ENCODE data around the gene SPEF1. TPM values are rescaled to one million over a fixed set of nuclear protein-coding genes. Genes with fewer than 3 reads are reported as not detected.

Gene SPEF1
- total RNA-seq, 1 donor from 2014 or later = 0.46 TPM

DNA sequence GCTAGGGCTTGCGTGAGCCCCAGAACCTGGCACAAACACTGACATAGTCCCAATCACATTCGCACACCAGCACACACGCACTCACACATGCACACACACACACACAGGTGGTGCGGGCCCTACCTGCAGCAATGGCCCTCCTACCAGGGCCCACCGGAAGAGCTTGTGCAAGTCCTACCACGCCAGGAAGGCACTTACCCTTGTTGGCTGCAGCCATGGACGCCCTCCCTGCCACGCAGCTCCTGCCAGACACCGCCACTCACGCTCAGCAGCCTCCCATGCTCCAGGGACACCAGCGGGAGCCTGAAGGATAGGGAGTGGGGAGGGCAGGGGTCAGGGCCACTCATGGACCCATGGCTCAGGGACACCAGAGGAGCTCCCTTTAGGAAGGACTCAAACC is 21.4 kb downstream of the SPEF1 start:
- ATAC-seq (no peak), DNase-seq (no peak)
- no peak overlapping the region for H3K27ac ChIP-seq
- H3K9me3 ChIP-seq = no peaks in the 10 kb centered on the region
- H3K36me3 ChIP-seq = peaks cover 8% of the 10 kb centered on the region
- H3K4me1 ChIP-seq = peaks cover 12% of the 10 kb centered on the region
- H3K4me3 ChIP-seq = no peak overlapping the region
- no peaks in the 10 kb centered on the region for H3K27me3 ChIP-seq
- intact Hi-C loops (cut with DNase I) = no loop called here
- TF ChIP-seq, protein P1, sequence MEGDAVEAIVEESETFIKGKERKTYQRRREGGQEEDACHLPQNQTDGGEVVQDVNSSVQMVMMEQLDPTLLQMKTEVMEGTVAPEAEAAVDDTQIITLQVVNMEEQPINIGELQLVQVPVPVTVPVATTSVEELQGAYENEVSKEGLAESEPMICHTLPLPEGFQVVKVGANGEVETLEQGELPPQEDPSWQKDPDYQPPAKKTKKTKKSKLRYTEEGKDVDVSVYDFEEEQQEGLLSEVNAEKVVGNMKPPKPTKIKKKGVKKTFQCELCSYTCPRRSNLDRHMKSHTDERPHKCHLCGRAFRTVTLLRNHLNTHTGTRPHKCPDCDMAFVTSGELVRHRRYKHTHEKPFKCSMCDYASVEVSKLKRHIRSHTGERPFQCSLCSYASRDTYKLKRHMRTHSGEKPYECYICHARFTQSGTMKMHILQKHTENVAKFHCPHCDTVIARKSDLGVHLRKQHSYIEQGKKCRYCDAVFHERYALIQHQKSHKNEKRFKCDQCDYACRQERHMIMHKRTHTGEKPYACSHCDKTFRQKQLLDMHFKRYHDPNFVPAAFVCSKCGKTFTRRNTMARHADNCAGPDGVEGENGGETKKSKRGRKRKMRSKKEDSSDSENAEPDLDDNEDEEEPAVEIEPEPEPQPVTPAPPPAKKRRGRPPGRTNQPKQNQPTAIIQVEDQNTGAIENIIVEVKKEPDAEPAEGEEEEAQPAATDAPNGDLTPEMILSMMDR (IDR thresholded peaks at IDR 0.05) = no peak

DNA sequence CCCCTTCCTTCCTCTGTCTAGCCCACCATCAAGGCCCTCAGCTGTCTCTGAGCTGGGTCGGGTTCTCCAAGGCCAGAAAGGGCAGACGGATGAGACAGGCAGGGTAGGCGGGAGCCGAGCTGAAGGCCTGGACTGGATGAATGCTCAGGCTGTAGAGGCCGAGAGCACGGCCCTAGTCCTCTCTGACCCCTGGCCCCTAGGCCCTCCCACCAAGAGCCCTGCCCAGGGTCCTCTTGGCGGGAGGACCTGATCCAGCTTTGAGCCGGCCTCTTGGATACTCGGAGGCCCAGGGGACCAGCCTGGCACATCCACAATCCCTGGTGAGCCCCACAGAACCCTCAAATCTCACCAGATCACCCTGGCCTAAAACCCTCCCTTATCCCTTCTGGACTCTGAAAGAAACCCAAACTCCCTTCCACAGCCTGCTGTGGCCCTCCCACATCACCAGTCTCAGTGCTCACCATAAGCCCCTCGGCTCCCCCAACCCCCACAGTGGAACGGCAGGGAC is 21.9 kb downstream of the SPEF1 start:
- Histone ChIP-seq H3K4me3 (no peak overlapping the region), H3K36me3 (peaks cover 8% of the 10 kb centered on the region), H3K27ac (no peak overlapping the region), H3K27me3 (no peaks in the 10 kb centered on the region), H3K4me1 (peaks cover 12% of the 10 kb centered on the region), H3K9me3 (no peaks in the 10 kb centered on the region)
- DNase-seq (no peak), ATAC-seq (no peak)
- intact Hi-C loops (cut with DNase I) = no loop called here
- TF ChIP-seq, protein P1 (IDR thresholded peaks at IDR 0.05) = no peak

DNA sequence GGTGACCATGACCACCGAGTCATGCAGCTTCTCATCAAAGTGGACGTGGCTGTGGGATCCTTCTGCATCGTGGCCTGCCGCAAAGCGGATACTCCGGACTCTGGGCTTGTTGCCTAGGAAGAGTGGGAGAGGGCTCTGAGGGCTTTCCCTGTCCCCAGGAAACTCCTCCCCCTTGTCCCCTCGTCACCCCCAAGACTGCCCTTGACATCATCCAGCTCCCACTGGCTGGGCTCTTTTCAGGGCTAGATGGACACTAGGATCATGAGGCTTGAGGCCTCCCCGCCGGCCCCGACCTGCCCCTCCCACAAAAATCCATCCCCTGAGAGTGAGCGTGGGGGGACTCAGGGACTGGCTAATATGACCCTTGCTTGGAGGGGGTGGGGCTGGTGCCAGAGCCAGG is 22.7 kb downstream of the SPEF1 start:
- no peaks in the 10 kb centered on the region for H3K27me3 ChIP-seq
- peaks cover 8% of the 10 kb centered on the region for H3K36me3 ChIP-seq
- H3K27ac ChIP-seq = no peak overlapping the region
- intact Hi-C loops (cut with DNase I) = no loop called here
- no peak for DNase-seq
- no peaks in the 10 kb centered on the region for H3K9me3 ChIP-seq
- no peak overlapping the region for H3K4me3 ChIP-seq
- no peak for ATAC-seq
- H3K4me1 ChIP-seq = peaks cover 12% of the 10 kb centered on the region
- TF ChIP-seq, protein P1 (IDR thresholded peaks at IDR 0.05) = no peak

DNA sequence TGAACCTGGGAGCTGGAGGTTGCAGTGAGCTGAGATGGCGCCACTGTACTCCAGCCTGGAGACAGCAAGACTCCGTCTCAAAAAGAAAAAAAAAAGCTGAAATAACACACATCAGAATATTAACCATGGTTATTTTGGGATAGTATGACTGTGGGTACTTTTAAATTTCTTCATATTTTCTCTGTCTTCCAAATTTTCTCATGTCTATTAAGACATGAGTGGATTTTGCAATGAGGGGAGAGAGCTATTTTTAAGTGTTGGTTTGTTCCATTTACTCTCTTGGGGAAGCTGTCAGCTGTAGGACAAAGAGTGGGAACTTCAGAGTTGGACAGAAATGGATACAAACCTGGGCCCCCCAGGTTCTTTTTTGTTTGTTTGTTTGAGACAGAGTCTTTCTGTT is 24.0 kb downstream of the SPEF1 start:
- Histone ChIP-seq H3K4me1 (peaks cover 12% of the 10 kb centered on the region), H3K9me3 (no peaks in the 10 kb centered on the region), H3K27ac (no peak overlapping the region), H3K4me3 (no peak overlapping the region), H3K36me3 (peaks cover 8% of the 10 kb centered on the region), H3K27me3 (no peaks in the 10 kb centered on the region)
- ATAC-seq (no peak), DNase-seq (no peak)
- intact Hi-C loops (cut with DNase I) = no loop called here
- TF ChIP-seq, protein P1 (IDR thresholded peaks at IDR 0.05) = no peak

DNA sequence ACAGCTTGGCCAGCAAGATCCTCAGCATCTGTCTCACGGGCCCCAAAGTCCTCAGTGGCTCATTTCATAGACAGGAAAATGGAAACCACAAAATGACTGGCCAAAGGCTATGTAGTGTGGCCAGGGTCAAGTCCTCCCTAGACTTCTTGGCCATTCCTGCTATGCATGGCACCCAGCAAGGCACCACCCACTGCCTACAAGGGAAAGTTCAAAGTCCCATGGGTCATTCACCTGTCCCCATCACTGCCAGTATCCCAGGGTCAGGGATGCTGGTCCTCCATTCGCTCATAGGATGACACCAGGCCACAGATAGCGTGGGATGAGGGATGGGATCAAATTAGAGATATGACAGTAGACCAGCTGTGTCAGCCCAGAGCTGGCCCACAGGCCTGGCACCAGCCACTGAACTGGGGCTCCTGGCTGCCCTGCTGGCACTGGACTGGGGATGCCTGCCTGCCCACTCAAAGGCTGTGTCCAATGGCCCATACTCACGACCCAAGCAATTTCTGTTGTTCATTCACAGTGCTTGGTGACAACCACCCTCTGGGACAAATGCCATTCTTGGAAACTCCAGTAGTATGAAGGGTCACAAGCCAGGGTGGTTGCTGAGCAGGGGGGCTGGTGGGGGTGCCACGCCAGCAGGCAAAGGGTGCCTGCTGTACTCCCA is 25.3 kb downstream of the SPEF1 start:
- TF ChIP-seq, protein P1 (IDR thresholded peaks at IDR 0.05) = no peak
- no peaks in the 10 kb centered on the region for H3K27me3 ChIP-seq
- peaks cover 12% of the 10 kb centered on the region for H3K4me1 ChIP-seq
- H3K9me3 ChIP-seq = no peaks in the 10 kb centered on the region
- ATAC-seq = no peak
- no peak overlapping the region for H3K4me3 ChIP-seq
- intact Hi-C loops (cut with DNase I) = no loop called here
- H3K36me3 ChIP-seq = peaks cover 4% of the 10 kb centered on the region
- DNase-seq = no peak
- H3K27ac ChIP-seq = no peak overlapping the region
